BE2C (cell line): ENCODE results near the gene MYL5.
"Not testable (repeated sequence)": the region's sequence is repeated elsewhere in the genome, so short reads cannot be mapped to it uniquely, and the experiment has no call there.

Experiments used
- DNase-seq: peaks from one replicate; pipeline ENCODE4 v3.0.0-alpha.2; 2020
- H3K27me3 ChIP-seq: fragments of 250-450 bp; sonication (Bioruptor Pico); 2 replicates; pipeline ENCODE4 v1.5.1; 2020; ENCODE audit warnings: mild to moderate bottlenecking
- H3K36me3 ChIP-seq: fragments of 250-450 bp; sonication (Bioruptor Pico); 2 replicates; pipeline ENCODE4 v1.5.1; 2020; ENCODE audit warnings: mild to moderate bottlenecking
- H3K4me1 ChIP-seq: fragments of 250-450 bp; sonication (Bioruptor Pico); 2 replicates; pipeline ENCODE4 v1.5.1; 2020
- H3K4me3 ChIP-seq: 2 replicates; pipeline ENCODE4 v1.5.1; 2011; ENCODE audit warnings: low read depth, low read length
- H3K9me3 ChIP-seq: fragments of 250-450 bp; sonication (Bioruptor Pico); 2 replicates; pipeline ENCODE4 v1.5.1; 2020
- TF ChIP-seq, protein P1 (sequence below): IDR thresholded peaks from 2 replicates; pipeline ENCODE4 v1.5.1; 2012; ENCODE audit warnings: mild to moderate bottlenecking, low read depth, low read length

MYL5 gene

DNA sequence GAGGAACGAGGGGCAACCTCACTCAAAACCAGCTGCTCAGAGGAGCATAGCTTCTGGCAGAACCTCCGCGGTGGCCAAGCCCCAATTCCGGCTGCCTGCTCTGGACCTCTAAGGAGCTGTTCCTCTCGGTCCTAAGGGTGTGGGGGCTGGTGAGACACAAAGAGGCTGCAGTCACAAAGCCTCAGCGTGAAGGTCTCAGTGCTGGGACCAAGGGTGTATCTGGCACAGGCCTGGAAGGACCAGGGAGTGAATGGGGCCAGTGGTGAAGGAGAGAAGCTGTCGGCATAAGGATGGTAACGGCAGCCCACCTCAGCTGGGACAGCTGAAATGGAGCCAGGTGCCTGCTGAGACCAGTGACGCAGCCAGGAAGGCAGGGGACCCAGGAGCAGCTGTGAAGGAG is 43.7 kb upstream of the MYL5 start:
- Histone ChIP-seq H3K9me3 (no peaks in the 10 kb centered on the region; the same call in 1 of the 2 replicates), H3K27me3 (no peaks in the 10 kb centered on the region), H3K4me3 (no peak overlapping the region), H3K36me3 (no peaks in the 10 kb centered on the region), H3K4me1 (no peaks in the 10 kb centered on the region)
- DNase-seq: no peak
- TF ChIP-seq, protein P1, sequence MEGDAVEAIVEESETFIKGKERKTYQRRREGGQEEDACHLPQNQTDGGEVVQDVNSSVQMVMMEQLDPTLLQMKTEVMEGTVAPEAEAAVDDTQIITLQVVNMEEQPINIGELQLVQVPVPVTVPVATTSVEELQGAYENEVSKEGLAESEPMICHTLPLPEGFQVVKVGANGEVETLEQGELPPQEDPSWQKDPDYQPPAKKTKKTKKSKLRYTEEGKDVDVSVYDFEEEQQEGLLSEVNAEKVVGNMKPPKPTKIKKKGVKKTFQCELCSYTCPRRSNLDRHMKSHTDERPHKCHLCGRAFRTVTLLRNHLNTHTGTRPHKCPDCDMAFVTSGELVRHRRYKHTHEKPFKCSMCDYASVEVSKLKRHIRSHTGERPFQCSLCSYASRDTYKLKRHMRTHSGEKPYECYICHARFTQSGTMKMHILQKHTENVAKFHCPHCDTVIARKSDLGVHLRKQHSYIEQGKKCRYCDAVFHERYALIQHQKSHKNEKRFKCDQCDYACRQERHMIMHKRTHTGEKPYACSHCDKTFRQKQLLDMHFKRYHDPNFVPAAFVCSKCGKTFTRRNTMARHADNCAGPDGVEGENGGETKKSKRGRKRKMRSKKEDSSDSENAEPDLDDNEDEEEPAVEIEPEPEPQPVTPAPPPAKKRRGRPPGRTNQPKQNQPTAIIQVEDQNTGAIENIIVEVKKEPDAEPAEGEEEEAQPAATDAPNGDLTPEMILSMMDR: no peak

DNA sequence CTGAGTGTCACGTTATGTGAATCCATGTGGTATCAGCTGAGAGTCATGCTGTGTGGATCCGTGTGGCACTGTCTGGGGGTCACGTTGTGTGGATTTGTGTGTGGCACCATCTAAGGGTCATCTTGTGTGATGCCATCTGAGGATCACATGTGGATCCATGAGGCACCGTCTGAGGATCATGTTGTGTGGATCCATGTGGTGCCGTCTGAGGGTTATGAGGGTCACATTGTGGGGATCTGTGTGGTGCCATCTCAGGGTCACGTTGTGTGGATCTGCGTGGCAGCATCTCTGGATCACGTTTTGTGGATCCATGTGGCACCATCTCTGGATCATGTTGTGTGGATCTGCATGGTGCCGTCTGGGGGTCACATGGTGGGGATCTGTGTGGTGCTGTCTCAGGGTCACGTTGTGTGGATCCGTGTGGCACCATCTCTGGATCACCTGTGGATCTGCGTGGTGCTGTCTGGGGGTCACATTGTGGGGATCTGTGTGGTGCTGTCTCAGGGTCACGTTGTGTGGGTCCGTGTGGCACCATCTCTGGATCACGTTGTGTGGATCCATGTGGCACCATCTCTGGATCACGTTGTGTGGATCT is 42.0 kb upstream of the MYL5 start:
- DNase-seq: no peak
- Histone ChIP-seq H3K4me3 (no peak overlapping the region), H3K4me1 (no peaks in the 10 kb centered on the region), H3K27me3 (no peaks in the 10 kb centered on the region), H3K9me3 (no peaks in the 10 kb centered on the region; the same call in 1 of the 2 replicates), H3K36me3 (no peaks in the 10 kb centered on the region)
- TF ChIP-seq, protein P1: no peak

DNA sequence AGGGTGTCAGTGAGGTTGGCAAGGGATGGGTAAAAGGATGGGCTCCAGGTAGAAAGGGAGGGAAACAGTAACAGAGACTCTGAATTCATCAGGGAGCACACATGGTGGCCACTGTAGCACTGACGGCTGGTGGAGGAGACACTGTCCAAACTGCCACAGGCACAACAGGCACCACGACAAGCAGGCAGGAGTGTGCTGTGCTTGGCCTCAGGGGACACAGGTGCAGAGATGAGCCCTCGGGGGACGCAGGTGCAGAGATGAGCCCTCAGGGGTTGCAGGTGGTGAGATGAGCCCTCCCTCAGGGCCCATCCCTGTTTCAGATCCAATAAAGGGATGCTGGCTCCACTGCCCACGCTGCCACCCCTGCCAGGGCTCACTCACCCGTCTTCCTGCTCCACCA is 41.4 kb upstream of the MYL5 start:
- TF ChIP-seq, protein P1: no peak
- Histone ChIP-seq H3K36me3 (no peaks in the 10 kb centered on the region), H3K4me3 (no peak overlapping the region), H3K4me1 (no peaks in the 10 kb centered on the region), H3K9me3 (no peaks in the 10 kb centered on the region; the same call in 1 of the 2 replicates), H3K27me3 (no peaks in the 10 kb centered on the region)
- DNase-seq: no peak

DNA sequence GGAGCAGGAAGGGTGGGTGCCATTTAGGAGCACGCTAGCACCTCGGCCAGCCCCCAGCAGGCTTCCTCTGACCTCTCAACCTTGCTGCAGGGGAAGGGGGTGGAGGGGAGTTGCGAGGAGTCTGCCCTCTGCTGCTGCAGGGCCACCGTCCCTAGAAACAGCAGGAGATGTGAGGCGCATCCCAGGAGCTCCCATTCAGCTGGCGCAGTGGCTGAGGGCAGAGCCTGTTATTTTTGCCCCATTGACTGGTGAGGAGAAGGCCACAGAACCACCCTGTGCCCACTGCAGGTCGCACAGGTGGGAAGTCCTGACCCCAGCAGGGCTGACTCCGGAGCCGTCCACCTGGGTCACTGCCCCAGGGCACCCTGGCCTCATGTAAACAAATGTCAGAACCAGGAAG is 40.9 kb upstream of the MYL5 start:
- Histone ChIP-seq H3K9me3 (no peaks in the 10 kb centered on the region; the same call in none of the 2 replicates), H3K4me3 (no peak overlapping the region), H3K27me3 (no peaks in the 10 kb centered on the region), H3K36me3 (no peaks in the 10 kb centered on the region), H3K4me1 (no peaks in the 10 kb centered on the region)
- TF ChIP-seq, protein P1: no peak
- DNase-seq: no peak

GRCh38 chr4:633976-634598 is 40.3 kb upstream of the MYL5 start:
- no peak for DNase-seq
- Histone ChIP-seq H3K27me3 (no peaks in the 10 kb centered on the region), H3K9me3 (no peaks in the 10 kb centered on the region; the same call in none of the 2 replicates), H3K36me3 (no peaks in the 10 kb centered on the region), H3K4me1 (no peaks in the 10 kb centered on the region), H3K4me3 (no peak overlapping the region)
- TF ChIP-seq, protein P1: no peak

DNA sequence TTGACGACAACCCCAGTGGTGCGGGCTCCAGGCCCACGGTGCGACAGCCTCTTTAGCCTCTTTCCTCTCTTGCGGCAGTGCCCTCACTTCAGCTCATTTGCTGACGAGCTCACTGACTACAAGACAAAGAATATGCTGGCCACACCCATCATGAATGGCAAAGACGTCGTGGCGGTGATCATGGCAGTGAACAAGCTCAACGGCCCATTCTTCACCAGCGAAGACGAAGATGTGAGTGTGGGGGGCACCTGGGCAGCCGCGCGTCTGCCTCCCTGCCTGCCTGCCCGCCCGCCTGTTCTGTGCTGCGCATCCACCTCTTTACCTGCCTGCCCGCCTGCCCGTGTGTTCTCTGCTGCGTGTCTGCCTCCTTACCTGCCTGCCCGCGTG is 39.8 kb upstream of the MYL5 start:
- Histone ChIP-seq H3K36me3 (no peaks in the 10 kb centered on the region), H3K27me3 (no peaks in the 10 kb centered on the region), H3K4me1 (no peaks in the 10 kb centered on the region), H3K4me3 (no peak overlapping the region), H3K9me3 (no peaks in the 10 kb centered on the region; the same call in none of the 2 replicates)
- no peak for DNase-seq
- TF ChIP-seq, protein P1: no peak

- H3K9me3 ChIP-seq, DNase-seq, H3K4me1 ChIP-seq: not testable (repeated sequence)
Measured at GRCh38 chr4:635066-635835, 39.1 kb upstream of the MYL5 start.

More at GRCh38 chr4:635066-635835, 39.1 kb upstream of the MYL5 start:
- not testable (repeated sequence) for H3K4me3 ChIP-seq, H3K36me3 ChIP-seq, H3K27me3 ChIP-seq
